ENCODE measurements around the gene UMAD1.
"Not testable (repeated sequence)": the region's sequence is repeated elsewhere in the genome, so short reads cannot be mapped to it uniquely, and the experiment has no call there.

The UMAD1 gene

GRCh38 chr7:7792056-7792455 lies 151.5 kb downstream of the UMAD1 start:
- H3K4me3 ChIP-seq (ENCODE audit: low read depth, low read length), result no peak overlapping the region

- H3K4me3 ChIP-seq (ENCODE audit: low read depth, low read length), result no peak overlapping the region
Measured at GRCh38 chr7:7793249-7793648, 152.7 kb downstream of the UMAD1 start.

GRCh38 chr7:7793921-7794320 lies 153.4 kb downstream of the UMAD1 start:
- H3K4me3 ChIP-seq (ENCODE audit: low read depth, low read length), result no peak overlapping the region

DNA sequence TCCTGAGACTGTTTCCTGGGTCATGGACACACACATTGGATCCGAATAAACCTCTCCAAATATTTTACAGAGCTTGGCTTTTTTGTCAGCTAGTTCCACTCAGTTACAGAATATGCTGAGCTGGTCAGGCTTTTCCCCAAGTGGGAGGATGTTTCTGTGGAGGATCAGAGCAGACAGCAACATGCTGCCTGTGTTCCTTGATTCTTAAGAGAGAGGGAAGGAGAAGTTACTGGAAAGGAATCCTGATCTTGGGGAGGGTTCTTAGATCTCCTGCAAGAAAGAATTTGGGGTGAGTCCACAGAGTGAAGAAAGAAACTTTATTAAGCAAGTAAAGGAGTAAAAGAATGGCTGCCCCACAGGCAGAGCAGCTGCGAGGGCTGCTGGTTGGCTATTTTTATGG lies 154.7 kb downstream of the UMAD1 start:
- no peak overlapping the region for H3K4me3 ChIP-seq (ENCODE audit: low read depth, low read length)

GRCh38 chr7:7795630-7796121 lies 155.1 kb downstream of the UMAD1 start:
- H3K4me3 ChIP-seq (ENCODE audit: low read depth, low read length), result no peak overlapping the region

DNA sequence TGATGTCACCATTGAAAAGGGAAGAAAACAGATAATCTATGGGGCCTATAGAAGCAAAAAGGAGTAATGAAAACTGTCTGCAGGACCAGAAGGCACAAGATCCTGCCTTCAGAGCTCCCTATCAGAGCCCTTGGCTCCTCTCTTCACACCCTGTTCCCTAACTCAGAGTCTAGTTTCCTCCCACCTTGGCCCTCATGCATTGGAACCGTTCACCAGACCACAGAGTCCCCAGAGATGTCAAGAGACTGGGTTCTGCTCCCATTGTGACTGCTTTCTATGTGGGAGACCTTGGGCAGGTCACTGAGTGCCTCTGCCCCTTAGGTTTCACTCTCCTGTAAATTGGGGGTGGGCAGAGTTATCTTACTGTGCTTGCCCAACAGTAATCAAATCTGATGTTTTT lies 158.0 kb downstream of the UMAD1 start:
- no peak overlapping the region for H3K4me3 ChIP-seq (ENCODE audit: low read depth, low read length)

DNA sequence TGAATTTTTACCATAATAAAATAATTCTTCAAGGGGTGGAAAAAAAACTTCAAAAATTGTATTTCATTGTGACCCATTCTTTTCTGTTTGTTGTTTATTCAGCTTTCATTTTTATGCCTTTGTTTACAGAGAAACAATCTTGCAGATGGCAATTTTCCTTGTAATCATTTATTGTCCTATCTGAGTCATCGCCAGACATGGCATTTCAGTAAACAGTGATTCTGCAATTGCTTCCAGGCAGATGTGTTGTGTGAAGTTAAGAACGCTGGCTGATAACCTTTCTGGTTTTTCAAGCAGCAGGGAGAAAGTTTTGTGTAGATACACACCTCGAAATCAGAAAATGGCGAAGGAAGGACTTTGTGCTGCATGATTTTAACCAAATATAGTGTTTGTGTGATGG lies 158.6 kb downstream of the UMAD1 start:
- H3K4me3 ChIP-seq (ENCODE audit: low read depth, low read length), result no peak overlapping the region

GRCh38 chr7:7802531-7802930 lies 162.0 kb downstream of the UMAD1 start:
- H3K4me3 ChIP-seq (ENCODE audit: low read depth, low read length), result no peak overlapping the region

DNA sequence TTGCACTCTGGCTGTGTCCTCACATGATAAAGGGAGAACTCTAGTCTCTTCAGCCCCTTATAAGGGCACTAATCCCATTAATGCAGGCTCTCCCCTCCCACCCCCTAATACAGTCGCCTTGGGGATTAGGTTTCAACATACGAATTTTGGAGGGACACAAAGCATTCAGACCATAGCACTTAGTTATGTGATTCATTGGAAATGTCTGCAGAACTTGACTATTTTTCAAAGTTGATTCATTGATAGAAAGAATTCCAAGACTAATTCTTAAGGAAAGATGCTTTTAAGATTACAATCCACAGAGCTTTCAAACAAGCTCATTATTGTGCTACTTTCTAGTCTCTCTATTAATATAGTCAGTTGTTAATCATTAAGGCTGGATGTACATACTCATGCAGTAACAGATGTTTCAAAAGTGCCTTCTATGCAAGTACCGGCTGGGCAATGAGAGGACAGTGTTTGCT lies 163.2 kb downstream of the UMAD1 start:
- H3K4me3 ChIP-seq (ENCODE audit: low read depth, low read length), result no peak overlapping the region

GRCh38 chr7:7804822-7805221 lies 164.3 kb downstream of the UMAD1 start:
- H3K4me3 ChIP-seq (ENCODE audit: low read depth, low read length), result not testable (repeated sequence)

GRCh38 chr7:7805511-7806153 lies 165.1 kb downstream of the UMAD1 start:
- no peak overlapping the region for H3K4me3 ChIP-seq (ENCODE audit: low read depth, low read length)

GRCh38 chr7:7808156-7808555 lies 167.6 kb downstream of the UMAD1 start:
- no peak overlapping the region for H3K4me3 ChIP-seq (ENCODE audit: low read depth, low read length)

DNA sequence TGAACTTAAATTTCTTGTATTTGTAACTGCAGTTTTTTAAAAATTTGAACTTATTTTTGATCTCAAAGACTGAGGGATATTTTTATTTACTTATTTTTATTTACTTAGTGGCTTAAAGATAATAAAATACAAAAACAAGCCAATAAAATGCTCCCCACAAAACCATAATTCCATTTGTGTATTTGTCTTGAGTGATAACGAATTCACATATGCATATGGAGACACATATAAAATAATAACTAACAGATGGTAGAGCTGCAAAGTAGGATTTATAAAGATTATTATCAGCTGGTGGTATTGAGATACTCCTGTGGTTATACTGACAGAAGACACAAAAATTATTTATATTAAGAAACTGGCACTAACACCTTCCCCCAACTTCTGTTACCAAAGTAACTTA lies 168.1 kb downstream of the UMAD1 start:
- H3K4me3 ChIP-seq (ENCODE audit: low read depth, low read length), result no peak overlapping the region

- no peak overlapping the region for H3K4me3 ChIP-seq (ENCODE audit: low read depth, low read length)
Measured at GRCh38 chr7:7810380-7810779, 169.8 kb downstream of the UMAD1 start.

DNA sequence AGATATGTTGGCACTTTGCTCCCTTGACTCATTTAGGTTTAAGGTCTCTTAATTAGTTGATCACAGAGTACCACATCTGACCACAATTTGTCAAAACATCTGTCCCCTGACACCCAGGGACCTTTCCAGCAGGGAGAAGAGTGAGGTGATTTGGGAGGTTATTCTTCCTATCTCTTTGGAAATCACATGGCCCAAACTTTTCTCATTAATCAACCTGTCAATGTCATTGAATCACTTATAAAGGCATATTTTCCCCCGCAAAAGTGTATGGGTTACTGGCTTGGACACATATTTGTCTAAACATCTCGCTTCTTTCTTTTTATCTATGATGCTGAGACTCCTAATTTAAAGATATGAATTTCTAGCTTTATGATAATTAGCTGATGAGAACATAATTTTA lies 170.3 kb downstream of the UMAD1 start:
- H3K4me3 ChIP-seq (ENCODE audit: low read depth, low read length), result no peak overlapping the region

GRCh38 chr7:7812112-7812511 lies 171.6 kb downstream of the UMAD1 start:
- H3K4me3 ChIP-seq (ENCODE audit: low read depth, low read length), result no peak overlapping the region

DNA sequence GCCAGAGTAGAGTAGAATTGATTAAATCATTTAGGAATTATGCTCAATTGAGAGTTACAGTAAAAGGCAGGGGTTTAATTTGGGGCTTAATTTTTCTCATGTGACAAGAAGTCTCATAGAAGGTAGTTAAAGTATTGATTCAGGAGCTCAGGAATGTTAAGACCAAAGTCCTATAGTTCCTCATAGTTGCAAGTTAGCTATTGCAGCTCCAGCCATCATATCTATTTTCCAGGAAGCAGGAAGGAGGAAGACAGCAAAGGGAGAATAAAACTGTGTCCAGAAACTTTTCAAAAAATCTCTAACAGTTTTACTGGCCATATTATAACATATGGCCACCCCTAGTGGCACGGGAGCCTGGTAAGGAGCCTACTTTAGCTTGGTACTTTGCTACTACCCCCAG lies 174.8 kb downstream of the UMAD1 start:
- H3K4me3 ChIP-seq (ENCODE audit: low read depth, low read length), result no peak overlapping the region

- H3K4me3 ChIP-seq (ENCODE audit: low read depth, low read length), result no peak overlapping the region
Measured at GRCh38 chr7:7816084-7816483, 175.5 kb downstream of the UMAD1 start.

GRCh38 chr7:7816816-7817536 lies 176.4 kb downstream of the UMAD1 start:
- no peak overlapping the region for H3K4me3 ChIP-seq (ENCODE audit: low read depth, low read length)

- H3K4me3 ChIP-seq (ENCODE audit: low read depth, low read length), result no peak overlapping the region
Measured at GRCh38 chr7:7817748-7818147, 177.2 kb downstream of the UMAD1 start.

- not testable (repeated sequence) for H3K4me3 ChIP-seq (ENCODE audit: low read depth, low read length)
Measured at GRCh38 chr7:7818179-7818578, 177.6 kb downstream of the UMAD1 start.

DNA sequence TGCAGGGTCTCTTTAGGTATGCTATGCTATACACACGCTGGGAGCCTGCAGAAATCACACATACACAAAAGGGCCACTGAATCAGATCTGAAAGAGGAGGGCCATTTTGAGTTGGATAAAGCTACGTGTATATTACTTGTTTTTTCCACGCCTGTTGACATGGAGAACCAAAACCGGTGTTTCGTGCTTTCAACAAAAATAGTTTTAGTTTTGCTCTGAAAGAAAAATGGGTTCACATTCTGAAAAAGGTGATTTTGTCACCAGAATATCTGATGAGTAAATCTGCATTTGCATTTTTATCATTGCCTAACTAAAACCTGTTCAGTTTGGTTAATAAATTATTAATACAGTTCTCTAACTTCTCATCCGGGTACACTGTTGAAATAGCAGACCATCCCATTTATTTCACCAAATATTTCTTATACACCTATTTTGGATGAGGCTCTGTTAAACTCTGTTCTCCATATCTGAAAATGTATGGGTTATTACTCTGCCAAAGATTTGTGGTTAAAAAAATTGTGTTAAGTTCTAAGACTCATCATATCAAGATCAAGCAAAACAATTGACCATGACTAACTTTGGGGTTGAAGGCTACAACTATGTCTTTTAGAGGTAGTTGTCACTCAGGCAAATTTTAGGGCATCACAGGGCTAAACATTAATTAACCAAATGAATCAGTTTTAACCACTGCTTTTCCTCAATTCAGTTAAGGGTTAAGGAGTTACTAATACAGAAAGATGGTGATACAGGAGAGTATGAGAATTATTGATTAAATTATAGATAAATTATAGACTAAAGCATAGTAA lies 179.1 kb downstream of the UMAD1 start:
- H3K4me3 ChIP-seq (ENCODE audit: low read depth, low read length), result no peak overlapping the region

Data from iPS-11a (cell line).